NCI-H2107 (cell line): Measurements from ENCODE around the gene CHI3L1.

Source experiments
- DNase-seq: peaks from one replicate; lab custom pipeline; 2025; lab: John Stamatoyannopoulos, UW

The CHI3L1 gene

DNA sequence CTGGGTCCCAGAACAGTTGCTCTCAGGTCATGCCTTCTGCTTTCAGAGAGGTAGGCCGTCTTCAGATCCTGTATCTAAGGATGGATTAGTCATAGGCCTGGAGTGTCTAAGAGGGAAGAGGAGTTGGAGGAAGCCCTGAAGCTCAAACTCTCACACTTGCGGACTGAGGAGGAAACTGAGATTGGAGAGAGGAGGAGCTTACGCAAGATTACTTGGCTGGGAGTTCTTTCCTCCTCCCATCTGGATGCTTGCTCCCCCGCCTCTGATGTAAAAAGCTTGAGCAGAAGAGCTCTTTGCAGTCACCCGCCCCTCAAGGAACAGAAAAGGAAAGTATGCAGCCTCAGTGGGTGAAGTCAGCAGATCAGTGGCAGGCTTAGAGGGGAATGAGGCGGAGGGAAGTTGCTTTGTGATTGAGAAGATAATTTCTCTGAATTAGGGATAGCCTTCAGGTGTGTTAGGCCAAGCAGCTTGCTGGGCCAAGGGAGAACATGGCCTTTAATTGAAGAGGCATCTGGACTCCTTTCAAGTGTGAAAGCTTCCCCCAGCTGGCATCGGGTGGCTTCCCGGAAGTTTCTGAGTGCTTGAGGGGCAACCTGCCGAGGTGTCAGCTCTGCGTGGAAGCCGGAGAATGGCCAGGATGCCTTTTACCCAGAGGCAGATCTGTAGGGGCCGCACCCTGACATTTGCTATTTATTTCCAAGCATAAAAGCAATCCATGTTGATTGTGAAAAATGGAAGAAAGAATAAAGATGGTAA, 52.4 kb downstream of the CHI3L1 start:
- DNase-seq, result no peak

DNA sequence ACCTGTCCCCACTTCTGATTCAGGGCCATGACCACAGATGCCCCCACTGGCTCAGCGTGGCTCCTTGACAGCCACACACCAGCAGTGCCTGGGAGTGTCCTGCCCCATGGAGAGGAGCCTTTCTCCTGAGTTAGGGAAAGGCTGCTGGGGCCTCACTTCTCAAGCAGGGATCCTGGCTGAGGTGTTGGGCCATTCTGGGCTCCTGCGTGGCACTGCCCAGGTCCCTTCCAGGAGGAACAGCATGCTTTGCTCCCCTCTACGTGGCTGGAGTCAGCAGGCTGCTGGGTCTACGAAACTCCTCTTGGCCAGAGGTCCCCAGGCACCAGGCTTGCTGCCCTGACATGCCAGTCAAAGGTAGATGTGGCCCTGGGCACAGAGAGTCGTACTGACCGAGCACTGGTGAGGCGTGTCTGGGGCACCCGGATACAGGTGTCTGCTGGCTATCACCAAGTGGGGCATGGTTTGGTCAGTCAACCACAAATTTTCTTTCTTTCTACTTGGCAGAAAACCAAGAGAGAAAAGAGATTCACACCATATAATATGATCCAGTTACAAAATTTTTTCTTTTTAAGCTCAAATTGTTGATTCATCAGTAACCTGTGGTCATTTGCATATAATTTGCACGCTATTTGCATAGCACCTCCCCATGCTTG, 54.8 kb downstream of the CHI3L1 start:
- DNase-seq, result no peak

DNA sequence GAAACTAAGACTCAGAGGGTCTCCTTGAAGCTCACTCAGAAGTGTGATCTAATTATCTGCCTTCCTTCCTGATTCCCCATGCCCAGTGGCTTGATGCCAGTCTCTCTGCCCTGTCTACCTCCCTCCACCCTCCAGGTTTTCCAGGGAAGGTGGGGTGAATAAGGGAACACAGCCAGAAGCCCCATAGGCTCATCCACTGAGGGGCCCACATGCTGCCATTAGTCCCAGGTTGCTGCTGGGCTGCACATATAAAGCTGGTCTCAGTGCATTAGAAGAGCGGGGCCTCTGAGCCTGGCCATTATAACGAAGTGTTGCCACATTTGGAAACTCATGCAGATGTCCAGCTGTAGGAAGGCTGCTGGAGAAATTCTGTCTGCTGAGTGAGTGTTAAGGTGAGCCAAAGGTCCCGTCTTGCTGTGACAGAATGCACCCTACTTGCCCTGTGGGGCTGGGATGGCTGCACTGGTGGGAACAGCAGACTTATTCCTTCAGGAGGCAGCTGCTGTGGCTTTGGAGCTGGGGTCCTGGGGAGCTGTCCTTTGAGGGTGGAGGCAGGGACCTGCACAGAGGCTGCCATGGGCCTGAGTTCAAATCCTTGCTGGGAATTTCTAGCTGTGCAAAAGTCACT, 56.0 kb downstream of the CHI3L1 start:
- no peak for DNase-seq

DNA sequence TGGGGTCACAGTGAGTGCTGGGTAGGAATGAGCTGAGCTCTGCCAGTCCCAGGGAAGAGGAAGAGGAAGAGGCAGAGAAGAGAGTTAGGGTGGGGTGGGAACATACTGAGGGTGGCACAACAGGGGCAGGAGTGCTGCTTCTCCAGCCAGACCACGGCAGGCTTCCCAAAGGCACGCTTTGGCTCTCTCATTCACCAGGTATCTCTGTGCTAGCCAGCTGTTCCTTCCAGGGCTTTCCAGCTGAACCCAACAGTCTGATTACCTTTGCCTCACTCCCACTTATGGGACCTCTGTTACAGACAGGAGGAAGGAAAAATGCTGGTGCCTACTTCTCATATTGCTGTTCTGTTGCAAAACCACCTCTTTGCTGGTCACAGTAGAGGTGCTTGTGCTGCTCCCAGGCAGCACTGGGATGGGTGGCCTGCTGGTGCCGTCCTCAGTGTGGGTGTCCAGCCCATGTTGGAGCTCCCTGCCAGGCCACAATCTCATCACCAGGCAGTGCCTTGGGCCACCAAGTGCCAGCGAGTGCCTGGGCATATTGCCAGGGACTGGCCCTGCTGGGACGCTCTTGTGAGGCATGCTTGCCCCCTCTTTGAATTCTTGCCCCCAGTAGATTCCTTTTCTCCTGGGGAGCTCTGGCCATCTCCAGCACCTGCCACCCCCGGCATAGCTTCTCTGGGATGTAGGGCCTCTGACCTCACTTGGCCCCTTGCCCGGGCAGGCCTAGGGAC, 56.8 kb downstream of the CHI3L1 start:
- no peak for DNase-seq
